Fibroblast of pulmonary artery (primary cell): ENCODE data around the gene LHFPL6.
A peak's percentile ranks its signal among the peaks of the same experiment; 100 is the strongest.

Experiments used
- DNase-seq: peaks from one replicate; pipeline ENCODE4 v3.0.0-alpha.2; 2010; ENCODE audit warnings: low read depth
- H3K4me3 ChIP-seq: replicated peaks from 2 replicates; pipeline ENCODE4 v1.5.1; 2011; ENCODE audit warnings: low read depth, mild to moderate bottlenecking, control low read depth, low read length, moderate library complexity
- CTCF ChIP-seq: IDR thresholded peaks from 2 replicates; pipeline ENCODE4 v1.5.1; 2011; ENCODE audit warnings: mild to moderate bottlenecking, control low read depth, low read length, inconsistent platforms; ENCODE audit errors: missing control alignments

The LHFPL6 gene

GRCh38 chr13:39327172-39327479, 275.9 kb downstream of the LHFPL6 start:
- H3K4me3 ChIP-seq, result no peak overlapping the region
- DNase-seq, result no peak
- TF ChIP-seq CTCF, result no peak

DNA sequence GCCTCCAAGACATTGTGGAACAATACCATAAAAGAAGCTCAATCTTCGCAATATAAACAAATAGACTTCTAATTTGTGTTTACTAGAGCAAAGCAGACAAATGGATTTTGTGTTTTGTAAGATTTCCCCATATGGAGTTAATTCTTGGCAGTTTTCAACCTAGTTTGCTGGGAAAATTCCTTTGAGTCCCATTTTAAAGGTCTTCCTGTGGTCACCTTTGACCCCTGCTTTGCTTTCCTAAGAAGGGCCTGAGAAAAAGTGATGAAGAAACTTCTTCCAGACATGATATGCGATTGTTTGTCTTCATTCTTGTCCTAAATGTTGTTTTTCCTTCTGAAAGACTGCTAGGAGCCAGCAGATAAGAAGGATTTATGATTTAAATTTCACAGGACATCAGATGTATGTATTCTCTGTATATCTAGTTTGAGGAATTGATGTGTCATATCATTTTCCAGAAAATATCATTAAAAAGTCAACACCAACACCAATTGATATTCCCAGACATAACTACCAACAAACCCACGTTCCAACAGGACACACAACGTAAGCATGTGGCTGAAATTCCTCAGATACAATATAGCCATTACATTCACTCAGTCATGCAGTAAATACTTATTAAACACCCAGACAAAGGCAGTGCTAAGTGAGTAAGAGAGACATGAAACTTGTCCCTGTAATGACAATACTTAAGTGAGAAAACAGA, 276.4 kb downstream of the LHFPL6 start:
- H3K4me3 ChIP-seq, result no peak overlapping the region
- no peak for TF ChIP-seq CTCF

DNA sequence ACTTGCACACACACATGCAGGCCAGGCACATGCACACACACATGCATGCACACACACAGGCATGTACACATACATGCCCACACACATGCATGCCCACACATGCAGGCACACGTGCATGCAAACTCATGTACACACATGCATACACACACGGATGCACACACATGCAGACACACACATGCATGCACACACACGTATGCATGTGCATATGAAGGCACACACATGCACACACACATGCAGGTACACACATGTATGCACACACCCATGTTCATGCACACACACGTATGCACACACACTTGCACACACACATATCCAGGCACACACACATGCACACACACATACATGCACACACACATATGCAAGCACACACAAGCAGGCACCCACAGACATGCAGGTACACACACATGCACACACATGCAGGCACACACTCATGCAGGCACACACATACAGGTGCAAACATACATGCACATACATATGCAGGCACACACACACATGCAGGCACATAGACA, 278.1 kb downstream of the LHFPL6 start:
- TF ChIP-seq CTCF, result no peak
- DNase-seq, result no peak
- H3K4me3 ChIP-seq, result no peak overlapping the region

More for the DNA sequence above, 276.4 kb downstream of the LHFPL6 start:
- peak; percentile 37 for DNase-seq

DNA sequence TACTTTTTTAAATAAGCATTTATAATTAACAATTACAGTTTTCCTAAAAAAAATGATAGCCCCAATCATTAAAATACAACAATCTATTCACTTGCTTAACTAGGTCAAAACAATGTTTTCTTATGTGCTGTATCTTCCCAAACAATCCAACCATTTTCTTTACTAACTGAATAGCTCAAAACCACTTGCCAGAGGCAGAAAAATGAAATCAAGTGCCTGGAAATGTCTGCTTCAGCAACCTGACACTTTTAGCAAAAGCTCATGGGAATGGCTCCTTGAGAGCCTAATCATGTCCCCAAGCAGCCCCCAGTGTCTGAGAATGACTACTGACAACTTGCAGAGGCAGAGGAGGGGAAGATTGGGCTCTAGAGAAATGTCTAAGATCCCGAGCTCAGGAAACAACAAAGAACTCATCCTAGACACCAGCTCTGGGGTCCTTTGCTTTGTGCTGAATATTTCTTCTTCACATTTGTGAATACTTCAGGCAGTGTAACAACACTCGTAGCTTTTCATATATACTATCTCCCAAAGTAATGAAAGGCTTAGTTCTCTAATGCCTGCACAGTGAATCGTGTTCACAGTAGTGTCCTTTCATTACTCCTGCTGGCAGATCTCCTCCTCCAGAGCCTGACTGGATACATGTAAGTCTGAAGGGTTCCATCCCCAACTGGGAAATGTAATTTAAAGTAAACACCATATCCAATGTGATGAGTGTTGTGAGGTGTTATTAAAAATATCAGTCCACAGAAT, 280.0 kb downstream of the LHFPL6 start:
- no peak for TF ChIP-seq CTCF
- no peak overlapping the region for H3K4me3 ChIP-seq
- no peak for DNase-seq

GRCh38 chr13:39321574-39321973, 281.4 kb downstream of the LHFPL6 start:
- H3K4me3 ChIP-seq, result no peak overlapping the region
- TF ChIP-seq CTCF, result no peak
- DNase-seq, result peak; percentile 79

GRCh38 chr13:39318161-39318560, 284.8 kb downstream of the LHFPL6 start:
- H3K4me3 ChIP-seq, result no peak overlapping the region
- DNase-seq, result no peak
- no peak for TF ChIP-seq CTCF
